HG03045 (cell line): ENCODE measurements around the gene ATP13A2.

Source experiments
- ATAC-seq: cut with Tn5 transposase; IDR thresholded peaks from one replicate; pipeline ENCODE4 v1.9.1; 2021; ENCODE audit warnings: mild to moderate bottlenecking, moderate library complexity; ENCODE audit not compliant: unreplicated experiment

The ATP13A2 gene

DNA sequence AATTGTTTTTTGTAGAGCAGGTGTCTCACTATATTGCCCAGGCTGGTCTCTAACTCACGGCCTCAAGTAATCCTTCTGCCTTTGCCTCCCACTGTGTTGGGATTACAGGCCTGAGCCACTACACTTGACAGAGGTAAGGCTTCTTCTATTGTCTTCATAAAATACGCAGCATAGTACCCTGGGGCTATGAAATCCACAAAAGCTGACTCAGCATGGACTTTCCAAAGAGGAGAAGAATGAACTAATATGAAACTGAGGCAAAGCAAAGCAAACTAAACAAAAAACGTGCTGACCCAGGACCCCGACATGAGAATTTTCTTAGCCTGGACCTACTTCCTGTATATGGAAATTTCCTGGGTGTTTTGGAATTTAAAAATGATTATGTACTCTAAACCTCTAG, 18.5 kb upstream of the ATP13A2 start:
- no peak for ATAC-seq

DNA sequence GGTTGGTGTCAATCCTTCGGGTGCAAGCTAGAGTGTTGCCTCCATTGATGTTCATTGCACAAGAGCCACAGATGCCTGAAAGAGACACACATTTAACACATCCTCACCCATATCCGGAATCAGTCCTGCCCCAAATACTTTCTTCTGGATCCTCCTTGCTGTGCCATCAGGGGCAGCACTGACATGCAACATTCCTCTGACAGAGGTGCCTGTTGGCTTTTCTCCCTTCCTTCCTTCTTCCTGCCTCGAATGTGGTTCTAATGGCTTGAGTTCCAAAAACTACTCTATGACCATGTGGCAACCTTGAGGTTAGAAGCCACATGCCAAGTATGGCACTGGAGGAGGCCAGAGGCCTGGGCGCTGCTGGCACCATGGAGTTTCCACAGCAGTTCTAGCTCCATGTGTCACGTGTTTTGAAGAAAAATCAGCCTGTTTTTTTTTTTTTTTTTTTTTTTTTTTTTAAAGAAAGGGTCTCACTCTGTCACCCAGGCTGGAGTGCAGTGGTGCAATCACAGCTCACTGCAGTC, 17.0 kb upstream of the ATP13A2 start:
- ATAC-seq = no peak

DNA sequence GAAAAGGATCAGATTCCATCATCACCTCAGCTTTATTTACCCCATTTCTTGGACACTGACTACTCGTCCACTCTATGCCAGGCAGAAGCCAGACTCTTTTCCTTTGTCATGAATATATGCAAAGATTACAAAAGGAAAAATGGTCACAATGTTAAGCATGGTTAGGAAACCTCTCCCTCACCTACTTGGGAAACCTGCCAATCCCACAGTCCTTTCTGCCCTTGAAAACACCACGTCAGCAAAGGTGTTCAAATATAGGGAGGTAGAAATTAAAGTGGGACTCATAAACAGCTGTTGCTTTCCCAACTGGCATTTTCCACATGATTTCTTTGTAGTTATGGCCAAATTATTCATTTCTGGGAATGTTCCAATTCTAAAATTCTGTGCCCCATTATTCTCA, 16.2 kb upstream of the ATP13A2 start:
- no peak for ATAC-seq

DNA sequence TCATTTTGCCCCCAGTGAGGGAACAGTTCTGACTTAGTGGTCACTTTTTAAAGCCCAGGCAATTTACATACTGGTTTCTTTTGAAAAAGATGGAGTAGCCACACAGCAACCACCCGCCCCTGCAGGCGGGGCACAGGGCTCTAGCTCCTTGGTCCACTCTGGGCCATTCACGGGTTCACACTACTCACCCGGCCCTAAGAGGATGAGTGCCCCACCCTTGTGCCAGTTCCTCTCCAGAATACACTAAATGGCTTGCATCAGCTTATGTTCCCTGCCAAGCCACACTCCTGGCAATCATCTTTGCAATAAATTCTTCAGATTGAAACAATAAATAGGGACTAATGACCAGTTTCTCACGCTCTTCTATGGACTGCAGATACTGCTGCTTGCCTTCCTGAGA, 15.7 kb upstream of the ATP13A2 start:
- ATAC-seq = no peak

DNA sequence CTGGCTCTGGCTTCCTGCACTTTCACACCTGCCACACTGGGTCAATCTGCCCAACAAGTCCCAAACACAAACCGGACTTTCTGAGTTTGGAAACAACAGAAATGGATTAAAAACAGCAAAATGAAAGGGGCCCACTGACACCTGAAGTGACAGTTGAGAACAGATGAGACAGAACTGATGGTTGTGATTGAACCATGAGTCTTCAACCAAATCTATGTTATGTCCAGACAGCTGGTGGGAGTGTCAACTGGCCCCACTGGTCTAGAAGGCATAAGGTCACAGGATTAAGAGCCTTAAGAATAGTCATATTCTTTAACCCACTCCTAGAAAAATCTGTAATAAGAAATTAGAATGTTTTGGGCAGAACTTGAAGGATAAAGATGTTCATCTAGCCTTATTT, 13.0 kb upstream of the ATP13A2 start:
- ATAC-seq = no peak

DNA sequence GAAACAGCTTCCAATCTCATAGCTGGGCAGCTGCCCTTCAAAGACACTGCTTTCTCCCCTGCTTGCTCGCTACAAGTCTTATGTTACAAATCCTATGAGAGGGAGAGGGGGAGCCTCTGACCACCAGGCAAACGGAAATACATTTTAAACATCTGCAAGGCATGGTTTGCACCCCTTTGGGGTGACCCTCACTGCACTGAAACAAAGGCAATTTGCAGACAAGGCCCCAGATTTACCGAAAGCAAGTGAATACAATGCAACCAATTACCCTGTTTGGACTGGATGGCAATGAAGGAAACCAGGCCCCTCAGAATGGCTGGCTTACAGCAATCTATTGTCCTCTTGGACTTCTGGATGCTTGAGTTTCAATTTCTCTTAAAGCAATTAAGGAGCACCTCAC, 11.8 kb upstream of the ATP13A2 start:
- ATAC-seq = no peak

DNA sequence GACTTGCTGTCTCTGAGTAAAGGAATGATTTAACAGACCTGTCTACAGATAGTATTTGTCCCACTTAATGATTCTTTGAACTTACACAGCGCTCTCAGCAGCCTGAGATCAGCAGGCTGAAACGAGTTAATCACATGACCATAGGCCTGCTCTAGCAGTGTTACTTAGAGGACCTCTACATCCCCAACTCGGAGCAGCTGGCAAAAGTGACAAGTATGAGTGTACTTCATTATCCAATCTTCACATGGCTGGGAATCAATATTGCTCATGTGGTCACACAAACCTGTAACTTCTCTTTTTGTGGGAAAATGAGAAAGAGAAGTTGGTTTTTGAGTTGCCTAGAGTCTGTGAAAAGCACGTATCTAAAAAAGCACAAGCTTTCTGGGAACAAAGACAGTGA, 11.4 kb upstream of the ATP13A2 start:
- ATAC-seq = no peak

DNA sequence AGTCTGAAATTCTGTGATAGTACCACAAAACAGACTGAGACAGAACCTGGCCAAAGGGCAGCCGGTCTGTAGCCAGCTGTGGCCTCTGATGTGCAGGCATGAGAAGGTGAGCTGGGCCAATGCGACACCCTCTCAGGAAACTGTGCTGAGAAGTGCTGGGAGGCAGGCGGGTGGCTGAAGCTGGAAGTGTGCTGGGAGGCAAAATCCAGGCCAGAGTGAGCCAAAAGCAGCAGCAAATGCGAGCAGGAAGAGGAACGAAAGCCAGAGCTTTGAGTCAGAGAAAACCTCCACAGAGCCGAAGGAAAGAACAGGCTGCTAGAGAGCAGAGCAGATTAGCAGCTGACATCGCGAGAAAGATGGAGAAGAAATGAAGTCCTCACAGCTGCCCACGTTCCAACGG, 10.2 kb upstream of the ATP13A2 start:
- ATAC-seq = no peak

DNA sequence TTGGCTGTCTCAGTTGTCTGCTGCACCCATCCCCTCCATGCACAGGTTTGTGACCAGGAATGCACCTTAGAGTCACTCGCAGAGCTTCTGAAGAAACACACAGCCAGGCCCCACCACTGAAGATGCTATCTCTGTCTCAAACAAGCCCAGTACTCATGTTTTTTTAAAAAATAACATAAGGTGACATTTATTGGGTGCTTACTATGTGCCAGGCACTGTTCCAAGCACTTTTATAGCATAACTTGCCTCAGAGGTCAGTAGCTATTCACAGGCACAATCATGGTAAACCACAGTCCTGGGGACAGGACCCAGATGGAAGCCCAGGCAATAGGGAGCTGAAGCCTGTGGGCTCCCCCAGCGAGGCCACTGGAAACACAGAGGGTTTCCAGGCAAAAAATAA, 8.8 kb upstream of the ATP13A2 start:
- ATAC-seq = no peak

DNA sequence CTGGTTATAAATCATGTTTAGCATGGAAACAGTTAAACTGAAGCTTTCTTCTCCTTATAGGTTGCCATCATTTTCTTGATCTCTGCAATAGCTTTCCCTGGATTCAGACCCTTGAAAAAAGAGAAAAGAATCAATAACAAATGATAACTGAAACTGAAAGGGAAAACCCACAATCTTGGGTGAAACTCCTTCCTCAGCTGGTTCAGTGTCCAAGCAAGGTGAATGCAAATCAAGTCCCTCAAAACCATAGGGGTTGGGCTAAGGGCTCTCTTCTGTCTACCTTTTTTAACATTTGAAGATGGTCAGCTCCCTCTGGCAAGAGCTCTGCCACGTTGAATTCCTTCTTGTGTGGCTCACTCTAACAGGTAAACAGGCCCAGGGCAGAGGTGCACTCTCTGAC, 7.1 kb upstream of the ATP13A2 start:
- no peak for ATAC-seq

DNA sequence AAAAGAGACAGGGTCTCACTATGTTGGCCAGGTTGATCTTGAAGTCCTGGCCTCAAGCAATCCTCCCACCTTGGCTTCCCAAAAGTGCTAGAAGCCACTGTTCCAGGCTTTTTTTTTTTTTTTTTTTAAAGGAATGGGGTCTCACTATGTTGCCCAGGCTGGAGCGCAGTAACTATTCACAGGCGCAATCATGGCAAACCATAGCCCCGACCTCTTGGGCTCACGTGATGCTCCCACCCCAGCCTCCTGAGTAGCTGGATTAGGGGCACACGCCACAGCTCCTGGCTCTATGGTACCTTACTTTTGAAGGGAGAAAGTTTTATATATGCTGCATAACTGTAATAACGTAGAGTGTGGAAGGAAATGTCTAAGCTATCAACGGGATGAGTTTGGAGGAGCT, 5.7 kb upstream of the ATP13A2 start:
- no peak for ATAC-seq

DNA sequence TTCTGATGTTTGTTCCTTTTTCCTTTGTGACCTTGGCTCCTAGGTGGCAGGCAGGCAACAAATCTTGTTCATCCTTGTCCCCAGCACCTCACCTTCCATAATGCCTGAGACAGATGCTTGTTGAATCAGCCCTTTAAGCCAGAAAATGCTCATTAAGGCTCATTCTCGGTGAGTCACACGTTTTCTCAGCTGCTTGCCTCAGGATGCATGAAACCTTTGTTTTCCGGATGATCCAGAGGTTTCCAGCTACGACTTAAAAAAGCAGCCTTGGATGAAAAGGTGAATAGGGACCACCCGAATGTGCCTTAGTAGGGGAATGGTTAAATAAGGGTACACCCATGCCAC, 4.6 kb upstream of the ATP13A2 start:
- ATAC-seq = no peak

DNA sequence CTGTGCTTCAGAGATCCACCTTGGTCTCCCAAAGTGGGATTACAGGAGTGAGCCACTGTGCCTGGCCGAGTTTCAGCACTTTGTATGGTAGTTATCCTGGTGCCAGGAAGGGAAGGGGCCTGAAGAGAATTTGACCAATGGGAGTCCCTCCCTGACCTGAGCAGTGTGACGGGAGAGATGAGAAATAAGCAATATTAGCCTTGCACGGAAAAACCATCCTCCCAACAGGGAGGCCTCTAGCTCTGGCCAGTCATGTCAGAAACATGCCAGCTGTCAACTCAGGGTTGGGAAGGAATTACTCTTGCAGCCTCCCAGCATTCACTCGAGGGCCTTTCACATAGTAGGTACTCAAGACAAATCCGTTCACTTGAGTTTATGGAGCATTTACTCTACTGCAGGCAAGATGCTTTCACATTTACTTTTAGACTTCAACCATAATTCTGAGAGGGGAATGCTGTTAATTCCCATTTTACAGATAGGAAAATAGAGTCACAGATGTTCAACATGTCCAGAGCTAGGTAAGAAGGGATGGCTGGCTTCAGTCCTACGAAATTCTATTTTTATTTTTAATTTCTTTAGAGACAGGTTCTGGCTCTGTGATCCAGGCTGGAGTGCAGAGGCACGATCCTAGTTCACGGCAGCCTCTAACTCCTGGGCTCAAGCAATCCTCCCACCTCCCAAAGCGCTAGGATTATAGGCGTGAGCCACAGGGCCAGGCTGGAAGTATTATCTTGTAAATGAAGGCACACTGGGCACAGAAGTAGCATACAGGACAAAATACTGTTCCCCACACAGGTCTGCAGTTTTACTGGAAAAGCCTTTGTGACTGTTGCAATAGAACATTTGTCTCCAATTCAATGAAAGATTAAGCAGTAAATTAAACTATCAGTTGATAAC, 3.2 kb upstream of the ATP13A2 start:
- no peak for ATAC-seq

DNA sequence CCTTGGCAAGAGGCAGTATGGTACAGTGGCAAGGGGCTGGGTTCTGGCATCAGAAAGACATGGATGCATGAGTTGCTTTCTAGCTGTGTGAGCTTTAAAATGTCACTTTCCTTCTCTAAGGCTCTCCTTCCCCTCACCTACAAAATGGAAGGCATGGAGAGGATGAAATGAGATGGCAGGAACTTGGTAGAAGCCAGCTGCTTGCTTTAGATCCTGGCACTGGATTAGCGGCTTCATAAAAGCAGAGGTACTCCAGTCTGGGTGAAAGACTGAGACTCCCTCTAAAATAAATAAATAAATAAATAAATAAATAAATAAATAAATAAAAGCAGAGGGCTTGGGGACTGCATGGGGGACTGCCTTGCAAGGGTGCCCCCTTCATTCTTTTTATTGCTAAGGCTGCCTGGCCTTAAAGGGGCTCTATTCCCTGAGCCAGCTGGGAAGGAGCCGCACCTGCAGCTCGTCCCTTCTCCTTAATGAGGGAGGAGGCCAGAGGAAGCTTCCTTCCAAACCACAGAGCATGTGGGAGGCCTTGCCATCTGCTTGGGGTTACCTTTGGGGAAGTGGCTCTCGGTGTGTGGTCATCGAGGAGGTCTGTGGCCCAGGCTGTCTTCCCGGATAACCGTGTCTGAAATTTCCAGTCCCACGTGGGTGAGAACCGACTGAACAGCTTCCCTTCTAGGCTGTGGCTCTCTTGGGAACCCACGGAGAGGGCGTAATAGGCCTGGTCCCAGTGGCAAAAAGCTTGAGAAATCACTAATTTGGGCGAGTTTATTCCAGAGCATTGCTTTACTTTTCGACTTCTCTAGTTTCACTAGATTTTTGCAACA, 2.0 kb upstream of the ATP13A2 start:
- no peak for ATAC-seq

DNA sequence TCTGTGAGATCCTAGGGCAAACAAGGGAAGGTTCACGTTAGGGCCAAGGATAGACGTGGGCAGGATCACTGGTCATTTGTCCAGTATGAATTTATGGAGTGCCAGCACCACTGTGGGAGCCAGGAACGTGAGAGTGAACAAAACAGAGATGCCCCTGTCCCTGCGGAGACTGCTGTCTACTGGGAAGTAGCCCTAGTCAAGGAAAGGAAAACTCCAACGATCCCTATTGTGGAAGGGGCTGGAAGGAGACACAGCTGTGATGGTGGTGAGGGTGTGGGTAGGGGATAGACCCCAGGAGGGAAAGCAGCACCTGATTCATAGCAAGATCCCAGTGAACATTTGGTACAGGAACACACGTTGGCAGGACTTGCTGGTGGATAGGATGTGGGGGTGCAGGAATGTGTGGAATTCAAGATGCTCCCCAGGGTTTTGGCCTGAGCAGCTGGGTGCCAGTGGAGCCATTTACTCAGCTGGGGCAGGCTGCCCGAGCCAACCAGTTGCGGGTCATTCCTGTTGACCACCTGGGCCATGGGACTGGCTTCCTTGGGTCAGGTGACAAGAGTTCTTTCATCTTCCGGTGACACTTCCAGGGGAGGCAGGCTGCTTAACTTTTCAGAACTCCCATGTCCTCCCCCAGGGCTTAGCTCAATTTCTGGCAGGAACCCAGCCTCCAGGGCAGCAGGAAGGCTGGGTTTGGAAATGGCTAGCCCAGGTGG, 1.2 kb upstream of the ATP13A2 start:
- no peak for ATAC-seq

DNA sequence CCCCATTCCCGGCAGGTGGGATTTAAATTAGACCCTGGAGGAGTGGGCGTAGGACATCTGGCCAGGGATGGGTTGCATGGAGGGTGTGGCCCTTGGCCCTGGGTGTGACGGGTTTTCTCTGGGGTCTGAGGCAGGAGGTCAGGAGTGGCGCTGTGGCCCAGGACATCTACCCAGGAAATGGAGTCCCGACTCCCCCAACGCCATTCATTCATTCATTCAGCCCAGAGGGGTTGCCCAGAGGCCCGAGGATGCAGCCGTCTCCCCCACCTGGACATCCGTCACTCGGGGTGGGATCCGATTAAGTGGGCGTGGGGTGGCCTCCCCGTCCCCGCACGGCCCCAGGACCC, 663 bp downstream of the ATP13A2 start:
- peak; percentile 3 for ATAC-seq

DNA sequence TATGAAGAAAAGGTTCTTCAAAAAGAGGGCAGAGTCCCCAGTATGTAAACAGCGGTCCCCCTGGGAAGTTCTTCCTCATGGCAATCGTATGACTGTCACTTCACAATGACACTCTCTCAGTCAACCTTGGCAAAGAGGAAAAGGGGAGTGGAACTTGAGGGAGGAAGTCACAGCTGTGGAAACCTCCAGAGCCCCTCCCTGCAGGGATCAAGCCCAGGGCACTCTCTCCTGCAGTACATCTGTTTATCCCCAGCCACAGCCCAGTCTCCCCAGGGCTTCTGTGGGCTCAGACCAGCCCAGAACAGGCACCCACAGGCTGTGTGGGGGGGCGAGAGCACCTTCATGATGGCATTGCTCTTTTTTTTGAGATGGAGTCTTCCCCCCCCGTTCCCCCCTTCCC, 2.0 kb downstream of the ATP13A2 start:
- no peak for ATAC-seq

DNA sequence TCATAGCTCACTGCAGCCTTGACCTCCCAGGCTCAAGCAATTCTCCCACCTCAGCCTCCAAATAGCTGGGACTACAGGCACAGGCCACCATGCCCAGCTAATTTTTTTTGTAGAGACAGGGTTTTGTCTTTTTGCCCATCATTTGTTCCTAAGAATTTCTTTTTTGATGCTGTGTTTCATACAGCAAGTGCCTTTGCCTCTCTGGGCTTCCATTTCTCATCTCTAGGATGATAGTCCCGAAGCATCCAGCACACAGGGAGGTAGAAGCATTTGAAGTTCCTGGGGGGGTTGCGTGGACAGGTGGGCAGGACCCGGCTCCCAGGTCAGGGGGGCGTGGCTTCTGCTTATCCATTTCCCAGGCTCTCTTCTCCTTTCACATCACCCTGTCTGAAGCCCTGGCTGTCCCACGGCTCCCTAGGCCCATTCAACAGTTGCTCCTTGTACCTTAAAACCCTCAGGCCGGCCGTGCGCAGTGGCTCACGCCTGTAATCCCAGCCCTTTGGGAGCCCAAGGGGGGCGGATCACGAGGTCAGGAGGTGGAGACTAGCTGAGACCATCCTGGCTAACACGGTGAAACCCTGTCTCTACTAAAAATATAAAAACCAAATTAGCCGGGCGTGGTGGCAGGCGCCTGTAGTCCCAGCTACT, 3.4 kb downstream of the ATP13A2 start:
- ATAC-seq = no peak

DNA sequence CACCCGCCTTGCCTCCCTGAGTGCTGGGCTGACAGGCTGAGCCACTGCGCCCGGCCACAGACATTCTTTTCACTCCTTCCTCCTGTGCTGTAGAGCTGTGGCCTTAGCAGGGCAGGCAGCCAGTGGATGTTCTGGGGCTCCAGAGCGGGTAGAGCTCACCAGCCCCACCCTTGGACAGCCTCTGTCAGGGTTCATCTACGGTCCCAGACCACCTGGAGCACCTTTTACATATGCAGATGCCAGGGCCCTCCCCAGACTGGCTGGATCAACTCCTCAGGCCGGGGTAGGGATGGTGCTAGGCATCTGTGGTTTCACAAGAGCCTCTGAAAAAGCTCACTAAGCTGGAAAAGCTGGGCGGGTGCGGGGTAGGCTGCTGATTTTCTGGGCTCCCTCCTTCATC, 4.6 kb downstream of the ATP13A2 start:
- ATAC-seq = no peak

DNA sequence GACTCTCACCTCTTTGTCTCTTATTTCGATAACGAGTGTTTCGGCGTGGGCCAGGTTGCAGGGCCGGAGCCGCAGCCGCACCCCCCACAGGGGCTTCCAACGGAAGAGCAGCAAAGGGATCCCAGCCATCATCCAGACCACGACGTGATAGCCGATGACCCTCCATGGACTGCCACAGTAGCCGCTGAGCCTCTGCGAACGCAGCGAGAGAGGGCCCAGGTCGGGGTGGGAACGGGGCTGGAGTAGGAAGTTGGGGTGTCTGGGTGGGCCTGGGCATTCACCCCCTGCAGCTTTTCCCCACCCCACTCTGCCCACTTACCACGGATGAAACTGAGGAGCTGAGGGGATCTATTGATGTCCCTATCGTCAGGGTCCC, 6.4 kb downstream of the ATP13A2 start:
- ATAC-seq = no peak
